IPS-11a (cell line): ENCODE measurements around the gene KCNQ2.

ENCODE experiments used
- H3K4me3 ChIP-seq: one replicate; pipeline ENCODE4 v1.5.1; 2013; ENCODE audit warnings: low read depth, low read length, control low read depth

The KCNQ2 gene

DNA sequence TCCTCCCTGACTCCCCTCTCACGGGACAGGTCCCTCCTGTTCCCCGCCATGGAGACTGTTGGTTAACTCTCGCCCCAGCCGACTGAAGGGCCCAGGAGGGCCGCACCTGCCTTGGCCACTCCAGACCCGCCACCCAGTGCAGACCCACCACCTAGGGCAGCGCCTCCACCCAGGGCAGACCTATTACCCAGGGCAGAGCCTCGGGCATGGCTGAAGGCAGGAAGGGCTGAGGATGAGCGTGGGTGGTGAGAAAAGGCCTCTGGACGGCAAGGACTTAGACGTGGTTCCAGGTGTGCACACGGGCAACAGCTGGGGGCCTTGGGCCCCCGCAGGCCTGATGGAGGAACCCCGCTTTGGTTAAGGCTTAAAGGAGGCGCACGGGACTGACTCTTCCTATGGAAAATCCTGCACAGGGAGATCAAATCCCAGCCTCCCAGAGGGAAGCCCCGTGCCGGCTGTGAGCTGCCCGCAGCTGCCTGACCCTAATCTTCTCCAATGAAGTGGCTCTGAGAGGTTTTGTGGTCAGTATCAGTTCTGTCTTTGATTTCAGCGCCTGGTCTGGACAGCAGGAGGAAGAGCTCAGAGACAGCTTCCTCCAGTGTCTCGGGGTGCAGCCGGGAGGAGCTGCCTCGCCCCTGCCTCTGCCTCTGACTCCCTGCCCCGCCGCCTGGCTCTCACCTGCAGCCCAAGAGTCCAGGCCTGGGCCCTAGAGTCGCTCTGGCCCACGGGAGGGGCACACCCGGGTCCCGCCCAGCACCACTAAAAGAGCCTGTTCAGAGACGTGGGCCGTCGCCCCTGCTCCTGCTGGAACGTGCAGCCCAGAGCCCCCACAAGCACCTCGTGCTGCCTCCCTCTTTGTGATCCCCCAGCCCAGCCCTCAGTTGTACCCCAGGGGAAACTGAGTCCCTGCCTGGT, 99.2 kb downstream of the KCNQ2 start:
- no peak overlapping the region for H3K4me3 ChIP-seq

DNA sequence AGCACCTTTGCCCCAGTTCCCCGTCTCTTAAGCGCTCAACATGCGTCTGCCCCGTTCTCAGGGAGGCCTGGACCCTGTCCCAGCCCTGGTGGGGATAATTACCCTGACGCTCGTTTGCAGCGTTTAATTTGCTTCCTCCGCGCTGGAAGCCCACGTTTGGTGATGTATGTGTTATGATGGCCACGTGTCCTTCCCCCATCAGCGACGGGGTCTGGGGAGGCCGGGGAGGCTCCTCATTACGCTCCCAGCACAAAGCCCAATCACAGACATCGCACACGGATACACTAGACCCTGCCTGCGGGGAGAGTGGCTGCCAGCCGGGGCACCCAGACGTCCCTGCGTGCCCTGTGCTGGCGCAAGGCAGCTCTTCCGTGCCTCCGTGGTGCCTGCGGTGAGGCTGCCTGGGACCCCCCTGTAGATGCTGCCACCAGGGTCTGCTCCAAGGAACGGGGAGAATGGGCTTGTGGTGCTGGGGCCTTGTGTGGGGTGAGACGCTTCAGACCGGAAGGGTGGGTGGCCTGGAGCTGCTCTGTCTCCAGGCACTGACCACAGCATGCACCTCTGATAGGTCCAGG, 101.1 kb downstream of the KCNQ2 start:
- no peak overlapping the region for H3K4me3 ChIP-seq

DNA sequence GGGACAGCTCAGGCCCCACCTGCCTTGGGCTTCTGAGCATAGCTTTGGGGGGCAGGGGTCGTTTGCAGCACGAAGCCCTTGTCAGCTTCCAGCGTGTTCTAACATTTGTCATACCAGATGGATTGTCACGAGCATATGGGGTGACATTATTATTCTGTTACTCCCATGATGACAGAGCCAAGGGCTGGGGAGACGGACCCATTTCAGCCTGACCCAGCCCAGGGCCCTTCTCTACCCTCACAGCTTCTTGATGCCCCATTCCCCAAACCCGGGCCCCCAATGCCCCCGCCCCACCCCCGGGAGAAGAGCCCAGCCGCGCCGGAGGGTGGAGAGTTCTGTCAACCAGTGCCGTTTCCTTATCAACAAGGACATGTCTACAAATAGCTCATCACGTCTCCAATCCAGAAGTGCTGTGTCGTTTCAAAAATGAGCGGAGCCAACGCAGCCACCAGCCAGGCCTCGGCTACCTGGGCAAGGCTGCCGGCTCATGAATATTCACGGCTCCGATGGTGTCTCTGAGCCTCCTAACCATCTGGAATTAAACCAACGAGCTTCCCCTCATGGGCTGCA, 101.8 kb downstream of the KCNQ2 start:
- no peak overlapping the region for H3K4me3 ChIP-seq

DNA sequence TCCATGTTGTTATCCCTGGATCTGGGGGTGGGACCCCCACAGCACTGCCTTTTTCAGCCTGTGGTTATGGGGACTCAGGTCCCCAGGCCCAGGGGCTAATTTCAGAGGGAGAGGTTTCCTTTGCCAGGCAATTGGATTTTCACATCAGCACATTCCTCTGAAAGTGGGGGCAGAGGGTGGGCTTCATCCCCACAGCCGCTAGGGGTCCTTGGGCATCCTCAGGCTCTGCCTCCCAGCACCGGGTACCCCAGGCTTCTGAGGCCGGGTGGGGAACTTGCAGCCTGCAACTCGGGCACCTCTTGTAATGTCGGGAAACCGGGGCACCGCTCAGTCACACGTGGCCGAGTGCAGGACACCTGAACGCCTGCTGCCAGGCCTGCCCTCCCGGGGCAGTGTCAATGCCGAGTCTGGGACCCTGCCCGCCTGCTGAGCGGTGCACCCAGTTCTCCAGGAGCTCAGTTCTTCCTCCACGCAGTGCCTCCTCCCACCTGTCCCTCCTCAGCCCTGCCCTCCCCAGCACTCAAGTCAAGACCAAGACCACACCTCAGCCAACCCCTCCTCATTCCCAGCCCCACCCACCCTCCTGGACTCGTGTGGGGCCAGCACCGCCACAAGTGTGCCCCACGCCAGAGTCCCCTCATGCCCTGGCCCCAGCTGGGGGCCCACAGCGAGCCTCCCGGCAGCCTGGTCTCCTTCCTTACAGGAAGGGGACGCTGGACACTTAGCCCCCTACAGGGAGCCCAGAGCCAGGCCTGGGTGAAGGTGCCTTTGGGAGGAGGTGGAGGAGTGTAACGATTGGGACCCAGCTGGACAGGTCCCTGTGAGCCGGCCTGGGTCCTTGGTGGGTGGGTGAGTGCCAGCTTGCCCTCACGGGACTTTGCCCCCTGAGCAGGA, 102.5 kb downstream of the KCNQ2 start:
- no peak overlapping the region for H3K4me3 ChIP-seq

DNA sequence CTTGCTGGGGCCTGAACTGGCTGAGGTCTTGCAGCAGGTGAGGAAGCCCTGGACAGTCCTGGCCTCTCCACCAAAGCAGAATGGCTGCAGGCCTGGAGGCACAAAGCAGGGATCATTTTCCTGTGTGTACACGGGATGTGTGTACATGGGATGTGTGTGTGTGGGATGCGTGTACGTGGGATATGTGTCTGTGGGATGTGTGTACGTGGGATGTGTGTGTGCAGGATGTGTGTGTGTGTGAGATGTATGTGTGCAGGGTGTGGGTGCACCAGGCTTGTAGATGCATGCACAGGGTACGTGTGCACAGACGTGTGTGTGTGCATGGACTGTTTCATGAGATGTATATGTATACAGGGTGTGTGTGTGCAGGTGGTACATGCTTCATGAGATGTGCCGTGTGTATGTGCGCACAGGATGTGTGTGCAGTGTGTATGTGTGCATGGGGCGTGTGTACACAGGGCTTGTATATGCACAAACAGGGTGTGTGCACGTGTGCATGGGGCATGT, 103.4 kb downstream of the KCNQ2 start:
- no peak overlapping the region for H3K4me3 ChIP-seq

DNA sequence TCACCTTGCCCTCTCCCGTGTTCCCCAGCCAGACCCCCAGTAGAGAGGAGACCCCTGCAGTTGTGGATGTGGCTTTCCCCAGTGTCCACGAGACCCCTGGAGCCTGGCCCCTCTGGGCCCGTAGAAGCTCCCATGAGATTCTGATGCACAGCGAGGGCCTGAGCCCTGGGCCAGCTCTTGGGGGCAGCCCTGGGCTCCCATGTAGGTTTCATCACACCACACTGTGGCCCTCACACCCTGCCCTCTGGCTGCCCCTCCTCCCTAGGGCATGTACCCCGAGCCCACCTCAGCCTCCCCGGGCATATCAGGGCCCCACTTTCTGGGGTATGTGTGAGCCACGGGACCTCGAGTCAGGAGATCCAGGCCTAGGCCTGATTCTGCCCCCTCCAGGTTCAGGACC, 104.3 kb downstream of the KCNQ2 start:
- H3K4me3 ChIP-seq, result no peak overlapping the region

DNA sequence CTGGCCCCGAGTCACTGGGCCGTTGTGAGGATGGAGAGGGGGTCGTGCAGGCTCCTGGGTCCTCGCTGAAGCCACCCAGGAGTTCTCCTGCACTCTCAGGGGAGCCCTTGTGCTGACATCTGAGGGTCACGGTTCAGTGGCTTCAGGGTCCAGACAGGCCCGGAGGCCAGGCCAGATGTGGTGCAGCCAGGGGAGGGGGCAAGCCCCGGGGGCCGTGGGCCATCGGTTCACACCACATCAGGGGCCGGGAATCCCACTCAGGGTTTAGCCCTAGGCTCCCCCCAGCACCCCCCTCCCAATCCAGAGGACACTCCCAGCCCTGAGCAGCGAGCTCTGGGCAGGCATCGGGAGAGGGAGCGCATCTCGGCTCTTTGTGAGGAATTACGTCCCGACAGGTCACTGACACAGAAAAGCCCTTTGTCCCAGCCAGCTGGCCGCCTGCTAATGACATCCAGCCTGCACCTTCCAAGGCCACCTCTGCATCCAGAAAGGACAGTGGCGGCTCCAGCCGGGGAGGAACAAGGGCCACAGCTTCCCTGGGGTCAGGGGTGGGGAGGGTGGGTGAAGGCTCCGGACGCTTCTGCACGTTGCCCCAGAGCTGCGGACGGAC, 104.9 kb downstream of the KCNQ2 start:
- H3K4me3 ChIP-seq, result no peak overlapping the region

DNA sequence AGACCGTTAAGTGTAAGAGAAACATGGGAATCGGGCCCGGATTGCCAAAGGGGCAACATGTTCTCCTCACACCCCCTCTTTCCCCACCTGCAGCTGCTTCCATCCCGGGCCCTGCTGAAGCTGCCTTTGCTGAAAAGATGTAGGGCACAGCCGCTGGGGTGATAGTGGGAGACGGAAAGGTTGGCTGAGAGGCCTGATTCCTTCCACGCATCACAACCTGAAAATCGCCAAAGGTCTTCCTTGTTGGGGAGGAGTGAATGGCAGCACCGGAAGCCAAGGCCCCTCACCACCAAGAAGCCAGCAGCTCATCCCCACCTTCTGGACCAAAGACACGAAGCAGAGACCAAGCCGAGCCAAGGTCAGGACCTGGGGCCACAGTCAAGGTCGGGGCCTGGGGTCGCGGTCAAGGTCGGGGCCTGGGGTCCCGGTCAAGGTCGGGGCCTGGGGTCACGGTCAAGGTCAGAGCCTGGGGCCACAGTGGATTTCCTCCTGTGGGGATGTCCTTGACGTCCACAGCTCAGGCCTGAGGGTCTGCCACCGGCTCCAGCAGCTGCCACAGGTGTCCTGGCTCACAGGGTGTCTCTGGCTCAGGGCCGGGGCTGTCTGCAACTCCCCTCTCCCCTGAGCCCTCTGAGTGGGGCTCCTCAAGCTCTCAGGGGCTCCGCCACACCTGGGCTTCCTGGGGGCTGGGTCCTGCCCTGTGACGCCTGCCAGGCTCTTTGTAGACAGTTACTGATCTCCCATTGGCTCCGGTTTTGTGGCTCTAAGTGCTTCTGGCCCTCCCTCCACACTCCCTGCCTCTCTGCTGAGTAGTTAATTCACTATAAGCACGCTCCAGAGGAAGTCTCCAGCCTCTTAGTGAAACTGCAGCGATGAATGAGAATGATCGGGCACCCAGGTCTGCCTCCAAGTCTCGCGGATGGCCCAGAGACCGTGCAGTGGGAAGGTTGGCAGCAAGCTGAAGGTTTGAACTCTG, 105.8 kb downstream of the KCNQ2 start:
- no peak overlapping the region for H3K4me3 ChIP-seq

DNA sequence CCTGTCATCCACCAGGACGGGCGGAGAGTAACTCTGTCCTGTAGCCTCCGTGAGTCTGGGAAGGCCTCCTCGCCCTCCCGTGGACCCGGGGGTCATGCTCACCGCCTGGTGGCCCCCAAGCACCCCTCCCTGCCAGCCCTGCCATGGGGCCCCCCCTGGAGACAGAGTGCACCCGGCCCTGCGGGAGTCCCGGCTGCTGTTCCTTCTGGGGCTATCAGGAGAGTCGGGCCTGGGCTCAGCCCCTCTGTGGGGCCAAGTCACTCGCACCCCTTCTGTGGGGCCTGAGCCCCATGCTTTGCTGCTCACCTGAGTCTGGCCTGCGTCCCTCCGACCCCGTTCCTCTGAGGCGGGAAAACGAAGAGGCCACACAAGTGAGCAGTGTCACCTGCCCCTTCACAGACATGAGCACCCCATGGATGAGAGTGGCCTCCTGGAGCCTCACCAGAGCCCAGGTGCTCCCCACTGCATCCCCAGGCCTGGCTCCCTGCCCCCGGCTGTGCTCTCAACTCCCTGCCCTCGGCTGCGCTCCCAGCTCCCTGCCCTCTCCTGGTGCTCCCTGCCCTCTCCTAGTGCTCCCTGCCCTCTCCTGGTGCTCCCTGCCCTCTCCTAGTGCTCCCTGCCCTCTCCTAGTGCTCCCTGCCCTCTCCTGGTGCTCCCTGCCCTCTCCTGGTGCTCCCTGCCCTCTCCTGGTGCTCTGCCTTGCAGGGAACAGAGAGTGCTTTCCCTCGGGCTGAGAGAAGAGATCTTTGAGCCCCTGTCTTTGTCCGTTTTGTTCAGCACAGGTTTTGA, 106.7 kb downstream of the KCNQ2 start:
- no peak overlapping the region for H3K4me3 ChIP-seq

DNA sequence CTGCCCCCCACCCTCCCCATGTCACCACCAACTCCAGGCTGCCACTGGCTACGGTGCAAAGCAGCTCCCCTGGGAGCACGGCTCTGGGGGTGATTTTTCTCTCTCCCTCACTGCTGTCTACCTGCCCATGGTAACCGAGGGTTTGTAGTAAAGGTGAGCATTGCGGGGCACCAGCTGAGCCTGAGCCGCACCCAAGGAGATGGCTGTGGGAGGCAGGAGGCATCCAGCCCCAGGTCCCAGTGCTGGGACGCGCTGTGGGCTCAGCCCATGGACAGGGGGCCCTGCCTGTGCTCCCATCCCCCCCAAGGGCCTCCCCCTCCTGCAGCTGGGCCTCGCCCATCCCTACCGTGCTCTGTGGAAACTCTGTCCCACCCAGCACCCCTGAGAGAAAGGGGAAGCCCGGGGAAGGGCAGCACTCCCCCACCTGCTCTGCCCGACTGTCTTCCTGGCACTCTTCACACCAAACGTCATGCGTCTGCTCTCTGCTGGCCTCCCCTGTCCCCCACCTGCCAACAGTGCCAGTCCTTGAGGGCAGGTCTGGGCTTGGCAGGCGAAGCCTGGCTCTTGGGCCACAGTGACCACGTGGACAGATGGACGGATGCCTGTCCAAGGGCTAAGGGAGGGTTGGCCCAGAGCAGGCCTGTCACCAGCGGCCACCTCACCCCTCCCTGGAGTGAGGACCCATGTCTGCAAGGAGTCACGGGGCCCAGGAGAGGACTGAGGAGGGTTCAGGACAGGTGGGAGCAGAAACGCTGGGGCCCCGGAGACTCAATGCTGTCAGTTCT, 107.5 kb downstream of the KCNQ2 start:
- H3K4me3 ChIP-seq, result no peak overlapping the region

DNA sequence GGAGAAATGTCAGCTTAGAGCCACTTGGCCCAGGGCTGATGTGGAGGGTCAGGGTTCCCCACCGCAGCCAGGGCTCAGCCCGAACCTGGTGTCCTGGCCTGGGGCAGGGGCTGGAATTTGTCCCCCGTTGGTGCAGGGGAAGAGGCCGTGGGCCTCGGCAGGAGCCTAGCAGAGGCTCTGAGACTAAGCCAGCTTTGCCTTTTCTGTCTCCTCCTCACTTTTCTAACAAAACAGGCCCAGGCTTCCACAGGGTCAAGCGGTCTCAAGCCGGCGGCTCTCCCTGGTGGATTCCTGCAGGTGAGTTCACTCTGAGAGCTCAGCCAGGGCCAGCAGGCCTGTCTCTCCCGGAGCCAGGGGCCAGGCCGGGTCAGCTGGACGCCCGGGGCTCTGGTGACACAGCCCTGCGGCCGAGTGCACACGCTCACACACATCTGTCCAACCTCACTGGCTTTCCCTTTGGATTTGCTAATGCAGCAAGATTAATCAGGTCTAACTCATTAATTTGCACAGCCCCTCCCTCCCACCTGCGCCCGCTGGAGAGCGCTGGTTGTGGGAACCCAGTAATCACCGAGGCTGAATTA, 108.4 kb downstream of the KCNQ2 start:
- H3K4me3 ChIP-seq, result no peak overlapping the region

DNA sequence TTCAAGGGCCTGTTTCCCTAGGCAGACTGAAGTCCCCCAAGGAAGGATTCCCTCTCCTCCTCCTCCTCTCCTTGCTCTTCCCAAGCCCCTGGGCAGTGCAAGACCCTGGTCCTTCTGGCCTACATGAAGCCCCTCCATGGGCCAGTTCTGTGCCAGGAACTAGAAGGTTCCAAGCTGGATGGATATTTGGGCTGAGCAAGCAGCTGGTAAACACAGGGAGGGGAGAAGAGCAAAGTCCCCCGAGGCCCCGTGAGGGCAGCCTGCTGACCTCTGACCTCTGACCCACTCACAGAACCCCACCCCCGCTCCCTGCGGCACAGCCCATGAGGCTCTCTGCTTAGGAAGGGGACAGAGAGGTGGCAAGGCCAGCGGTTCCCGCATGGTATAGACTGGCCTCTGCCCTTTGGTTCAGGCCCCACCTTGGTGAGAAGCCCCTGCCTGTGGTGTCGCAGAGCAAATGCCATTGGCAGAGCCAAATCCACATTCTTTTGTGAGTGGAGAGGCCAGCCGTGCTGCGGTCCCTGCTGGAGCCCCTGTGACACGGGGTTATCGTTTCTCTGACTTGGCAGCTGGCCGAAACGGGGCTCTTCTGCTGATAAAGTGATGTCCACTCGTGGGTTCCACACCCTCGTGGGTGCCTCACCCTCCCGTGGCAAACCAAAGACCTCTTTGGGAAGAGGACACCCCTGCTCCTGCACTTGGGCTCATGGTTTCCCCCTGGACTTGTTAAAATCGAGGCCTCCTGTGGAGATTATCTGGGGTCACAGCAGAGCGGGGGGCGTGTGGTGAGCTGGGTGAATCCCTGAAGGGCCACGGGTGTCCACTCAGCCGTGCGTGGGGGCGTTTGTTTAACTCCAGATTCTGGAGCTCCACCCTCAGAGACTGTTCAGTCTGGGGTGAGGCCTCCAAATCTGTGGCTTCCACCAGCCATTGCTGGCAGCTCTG, 109.2 kb downstream of the KCNQ2 start:
- no peak overlapping the region for H3K4me3 ChIP-seq

DNA sequence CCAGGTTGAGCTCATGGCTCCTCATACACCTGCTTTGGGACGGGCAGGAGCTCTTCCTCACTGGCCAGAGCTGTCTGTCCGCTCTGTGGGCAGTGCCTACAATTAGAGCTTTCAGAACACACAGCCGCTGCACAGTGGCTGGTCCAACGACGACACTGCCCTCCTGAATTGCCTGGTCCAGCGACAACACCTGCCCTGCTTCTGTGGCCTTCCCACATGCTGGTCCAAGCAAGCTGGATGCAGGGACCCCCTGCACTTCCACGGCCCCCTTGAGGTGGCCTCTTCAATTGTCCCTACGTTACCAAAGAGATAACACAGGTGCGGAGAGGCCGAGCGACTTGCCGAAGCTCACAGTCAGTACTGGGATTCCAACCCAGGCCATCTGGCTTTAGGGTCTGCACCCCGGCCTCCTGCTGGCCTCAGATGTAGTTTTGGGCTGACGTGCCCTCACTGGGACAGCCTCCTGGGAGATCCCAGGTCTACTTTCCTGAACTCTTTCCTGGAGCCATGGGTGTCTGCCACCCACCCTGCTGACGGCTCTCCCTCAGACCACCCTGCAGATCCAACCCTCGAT, 109.9 kb downstream of the KCNQ2 start:
- no peak overlapping the region for H3K4me3 ChIP-seq

DNA sequence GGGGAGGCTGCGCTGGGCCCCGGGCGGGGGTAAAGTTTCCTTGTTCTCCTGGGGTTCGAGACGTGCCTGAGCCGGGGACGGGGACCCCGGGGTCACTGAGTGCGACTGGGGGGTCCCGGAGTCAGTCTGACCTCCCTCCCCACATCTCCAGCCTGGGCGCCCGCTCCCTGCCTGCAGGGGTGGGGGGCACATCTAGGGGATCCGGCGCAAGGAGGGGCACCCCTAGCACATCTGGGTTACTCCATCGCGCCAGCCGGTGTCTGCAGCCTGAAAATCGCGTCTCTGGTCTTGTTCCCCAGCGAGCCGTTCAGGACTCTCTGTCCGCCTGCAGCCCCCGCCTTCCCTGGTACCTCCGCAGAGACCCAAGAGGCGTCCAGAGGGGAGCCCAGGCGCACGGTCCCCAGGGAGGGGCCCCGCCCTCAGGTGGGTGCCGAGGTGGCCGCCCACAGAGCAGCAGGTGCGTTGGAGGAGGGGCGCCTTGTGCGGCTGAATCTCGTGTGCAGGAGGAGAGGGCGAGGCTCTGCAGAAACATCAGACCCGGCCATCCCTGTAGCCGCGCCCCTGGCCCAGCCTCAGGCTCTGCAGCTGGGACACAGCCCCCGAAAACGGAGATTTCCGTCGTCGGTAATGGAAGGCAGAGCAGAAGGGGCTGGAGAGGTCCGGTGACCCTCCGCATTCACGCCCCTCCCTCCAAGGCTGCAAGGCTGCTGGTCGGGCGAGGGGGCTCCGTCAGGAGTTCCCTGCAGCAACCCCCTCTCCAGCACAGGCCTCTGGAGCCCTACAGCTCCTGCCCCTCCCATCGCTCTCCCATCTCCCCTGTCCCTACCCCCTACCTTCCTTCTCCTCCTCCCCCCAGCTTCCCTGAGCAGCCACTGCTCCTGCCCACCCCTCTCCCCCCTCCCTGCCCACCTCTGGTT, 110.7 kb downstream of the KCNQ2 start:
- H3K4me3 ChIP-seq, result no peak overlapping the region
